Gastroesophageal sphincter (tissue), 3 donors: ENCODE measurements around the gene MMP28.

ENCODE experiments used
- CTCF ChIP-seq, 4 experiments: fragments of 200-600 bp in 2 of 4; fragments of 450-650 bp in 2 of 4; sonication (generic) in 1 of 4; IDR thresholded peaks; one replicate each; pipeline ENCODE4 v1.5.1; 2017 to 2019; ENCODE audit warnings: antibody characterized with exemption in 4 of 4, mild to moderate bottlenecking in 2 of 4, moderate library complexity in 2 of 4
- POLR2A ChIP-seq, 2 donors: fragments of 450-650 bp; IDR thresholded peaks; one replicate each; pipeline ENCODE4 v1.6.1; 2017; ENCODE audit warnings: antibody characterized with exemption in 2 of 2, mild to moderate bottlenecking in 2 of 2, moderate library complexity in 1 of 2
- POLR2AphosphoS5 ChIP-seq: sonication (generic); formaldehyde crosslinking; IDR thresholded peaks from one replicate; pipeline ENCODE4 v1.6.1; 2017; ENCODE audit warnings: antibody characterized with exemption

DNA sequence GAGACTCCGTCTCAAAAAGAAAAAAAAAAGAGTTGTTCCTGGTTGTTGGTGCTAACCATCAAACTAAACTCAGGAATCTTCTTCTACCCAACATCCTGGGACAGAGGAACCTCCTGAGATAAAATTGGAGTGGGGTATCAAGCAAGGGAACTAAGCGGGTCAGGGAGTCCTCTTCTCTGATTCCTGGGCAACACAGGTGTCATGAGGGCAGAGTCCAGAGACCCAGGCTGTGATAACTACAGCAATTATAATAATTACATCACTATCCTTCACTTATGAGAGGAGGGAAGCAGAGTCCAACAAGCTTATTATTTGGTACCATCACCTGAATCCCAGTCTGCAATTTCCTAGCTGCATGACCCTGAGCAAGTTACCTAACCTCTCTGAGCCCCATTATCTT lies 26.6 kb downstream of the MMP28 start:
- TF ChIP-seq CTCF (IDR thresholded peaks at IDR 0.05) (no peak), POLR2AphosphoS5 (no peak), POLR2A (IDR thresholded peaks at IDR 0.05) (no peak)
